ENCODE data around the gene EFR3B. TPM values are rescaled to one million over a fixed set of nuclear protein-coding genes. Genes with fewer than 3 reads are reported as not detected.

The EFR3B gene
- total RNA-seq, 2 experiments from 2014 or later = not detected

- H3K79me2 ChIP-seq (ENCODE audit: insufficient read depth, low read depth, low read length) = no peaks in the 10 kb centered on the region
- no peaks in the 10 kb centered on the region for H3K9me3 ChIP-seq (ENCODE audit: low read length)
- CTCF ChIA-PET (ENCODE audit: unreplicated experiment) = no interaction called here
- H3K4me2 ChIP-seq (ENCODE audit: low read length) = peak overlapping the region; percentile 90
- no peak overlapping the region for H3K27ac ChIP-seq (ENCODE audit: low read depth, low read length, poor library complexity, severe bottlenecking)
- POLR2A ChIA-PET = no interaction called here
- no peaks in the 10 kb centered on the region for H4K20me1 ChIP-seq (ENCODE audit: insufficient read depth, low read length)
- intact Hi-C loops (cut with micrococcal nuclease; ENCODE audit: unreplicated experiment) = no loop called here
- BruUV-seq (replicated peaks) = no TSS peak
- H3K9me2 ChIP-seq (ENCODE audit: insufficient read depth, low read length) = no peaks in the 10 kb centered on the region
- no peaks in the 10 kb centered on the region for H3K36me3 ChIP-seq (ENCODE audit: insufficient read depth, low read length)
- peak overlapping the region; percentile 67 for H3K4me3 ChIP-seq (ENCODE audit: low read depth, low read length, poor library complexity, severe bottlenecking)
- peaks cover 13% of the 10 kb centered on the region for H3K4me1 ChIP-seq (ENCODE audit: insufficient read depth, low read length, poor library complexity, severe bottlenecking)
- H2AFZ ChIP-seq (ENCODE audit: low read length) = 0 out of 2 replicates have a peak overlapping the region, but pooled peaks have one; percentile 8
- TF ChIP-seq EZH2phosphoT487 (IDR thresholded peaks at IDR 0.05; ENCODE audit: borderline replicate concordance, low read depth, low read length) (peak; percentile 73; the same call in 1 of the 2 replicates), CTCF (conservative IDR thresholded peaks at IDR 0.05; ENCODE audit: low read length) (no peak)
- no peak for DNase-seq (ENCODE audit: low spot score)
These were observed 705 bp downstream of the EFR3B start for GRCh38 chr2:25042321-25043240.

GRCh38 chr2:25043241-25043867 is 1.5 kb downstream of the EFR3B start:
- no peak overlapping the region for H2AFZ ChIP-seq (ENCODE audit: low read length)
- intact Hi-C loops (cut with micrococcal nuclease; ENCODE audit: unreplicated experiment) = no loop called here
- TF ChIP-seq EZH2phosphoT487 (IDR thresholded peaks at IDR 0.05; ENCODE audit: borderline replicate concordance, low read depth, low read length) (no peak), CTCF (conservative IDR thresholded peaks at IDR 0.05; ENCODE audit: low read length) (no peak)

More at GRCh38 chr2:25043241-25043867, 1.5 kb downstream of the EFR3B start:
- Histone ChIP-seq H3K36me3 (ENCODE audit: insufficient read depth, low read length) (no peaks in the 10 kb centered on the region), H3K9me2 (ENCODE audit: insufficient read depth, low read length) (no peaks in the 10 kb centered on the region), H3K9me3 (ENCODE audit: low read length) (no peaks in the 10 kb centered on the region), H3K4me1 (ENCODE audit: insufficient read depth, low read length, poor library complexity, severe bottlenecking) (peaks cover 13% of the 10 kb centered on the region), H4K20me1 (ENCODE audit: insufficient read depth, low read length) (no peaks in the 10 kb centered on the region), H3K4me3 (ENCODE audit: low read depth, low read length, poor library complexity, severe bottlenecking) (no peak overlapping the region), H3K27ac (ENCODE audit: low read depth, low read length, poor library complexity, severe bottlenecking) (no peak overlapping the region), H3K79me2 (ENCODE audit: insufficient read depth, low read depth, low read length) (no peaks in the 10 kb centered on the region), H3K4me2 (ENCODE audit: low read length) (peak overlapping the region; percentile 90; the same call in 1 of the 2 replicates)
- ChIA-PET POLR2A (no interaction called here), CTCF (ENCODE audit: unreplicated experiment) (no interaction called here)
- no peak for DNase-seq (ENCODE audit: low spot score)
- BruUV-seq (replicated peaks) = no TSS peak

Measured in OCI-LY7 (cell line).